Stimulated activated CD8-positive, alpha-beta memory T cell treated with anti-CD3 and anti-CD28 coated beads, Interleukin-15, amount 100 ng/mL, for 48 hours (primary cell): ENCODE data around the gene CD53.
"Not testable (repeated sequence)": the region's sequence is repeated elsewhere in the genome, so short reads cannot be mapped to it uniquely, and the experiment has no call there.

Experiments
- DNase-seq, 2 donors: peaks; one replicate each; pipeline ENCODE4 v3.0.0-alpha.2; 2020; ENCODE audit warnings: low read depth in 2 of 2

Gene CD53

GRCh38 chr1:110872745-110873720 lies at the start of gene CD53:
Gene CD53, plus strand, starts transcription at chr1:110873148. Its CDS starts 18,261 bp downstream, at chr1:110891409.
- no peak for DNase-seq

- no peak for DNase-seq
Observed at GRCh38 chr1:110824192-110824591, 48.8 kb upstream of the CD53 start.

GRCh38 chr1:110829955-110830553 lies 42.9 kb upstream of the CD53 start:
- no peak for DNase-seq

GRCh38 chr1:110833779-110834178 lies 39.2 kb upstream of the CD53 start:
- DNase-seq = not testable (repeated sequence)

- no peak for DNase-seq
Observed at GRCh38 chr1:110846861-110847260, 26.1 kb upstream of the CD53 start.

GRCh38 chr1:110850145-110850544 lies 22.8 kb upstream of the CD53 start:
- DNase-seq = no peak

- no peak for DNase-seq
Observed at GRCh38 chr1:110850627-110851026, 22.3 kb upstream of the CD53 start.

GRCh38 chr1:110853135-110853534 lies 19.8 kb upstream of the CD53 start:
- DNase-seq = no peak

GRCh38 chr1:110856410-110856809 lies 16.5 kb upstream of the CD53 start:
- DNase-seq = no peak

- DNase-seq = no peak
Observed at GRCh38 chr1:110857964-110858948, 14.7 kb upstream of the CD53 start.

- no peak for DNase-seq
Observed at GRCh38 chr1:110859062-110859461, 13.9 kb upstream of the CD53 start.

- DNase-seq = no peak
Observed at GRCh38 chr1:110860174-110860573, 12.8 kb upstream of the CD53 start.

- DNase-seq = not testable (repeated sequence)
Observed at GRCh38 chr1:110860620-110861019, 12.3 kb upstream of the CD53 start.

- not testable (repeated sequence) for DNase-seq
Observed at GRCh38 chr1:110861942-110862341, 11.0 kb upstream of the CD53 start.

GRCh38 chr1:110864287-110864686 lies 8.7 kb upstream of the CD53 start:
- no peak for DNase-seq

- no peak for DNase-seq
Observed at GRCh38 chr1:110870721-110871388, 2.1 kb upstream of the CD53 start.

- DNase-seq = no peak
Observed at GRCh38 chr1:110872366-110872744, 593 bp upstream of the CD53 start.

GRCh38 chr1:110873856-110874255 lies 908 bp downstream of the CD53 start:
- no peak for DNase-seq

GRCh38 chr1:110874324-110875215 lies 1.6 kb downstream of the CD53 start:
- DNase-seq = no peak

- DNase-seq = peak in 1 of 2 donors; percentile 32
Observed at GRCh38 chr1:110875216-110875731, 2.3 kb downstream of the CD53 start.
